ENCODE data around the gene LEFTY2.
"Not testable (repeated sequence)": the region's sequence is repeated elsewhere in the genome, so short reads cannot be mapped to it uniquely, and the experiment has no call there.

DNA sequence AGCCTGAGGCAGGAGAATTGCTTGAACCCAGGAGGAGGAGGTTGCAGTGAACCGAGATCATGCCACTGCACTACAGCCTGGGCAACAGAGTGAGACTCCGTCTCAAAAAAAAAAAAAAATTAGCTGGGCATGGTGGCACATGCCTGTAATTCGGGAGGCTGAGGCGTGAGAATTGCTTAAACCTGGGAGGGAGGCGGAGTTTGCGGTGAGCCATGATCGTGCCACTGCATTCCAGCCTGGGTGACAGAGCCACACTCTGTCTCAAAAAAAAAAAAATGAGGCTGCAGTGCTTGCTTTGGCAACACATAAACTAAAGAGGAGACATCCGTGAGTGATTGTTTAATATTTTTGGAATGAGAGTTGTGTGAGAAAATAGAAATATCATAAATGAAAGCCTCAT, 4.9 kb downstream of the LEFTY2 start:
- TF ChIP-seq, protein P1, sequence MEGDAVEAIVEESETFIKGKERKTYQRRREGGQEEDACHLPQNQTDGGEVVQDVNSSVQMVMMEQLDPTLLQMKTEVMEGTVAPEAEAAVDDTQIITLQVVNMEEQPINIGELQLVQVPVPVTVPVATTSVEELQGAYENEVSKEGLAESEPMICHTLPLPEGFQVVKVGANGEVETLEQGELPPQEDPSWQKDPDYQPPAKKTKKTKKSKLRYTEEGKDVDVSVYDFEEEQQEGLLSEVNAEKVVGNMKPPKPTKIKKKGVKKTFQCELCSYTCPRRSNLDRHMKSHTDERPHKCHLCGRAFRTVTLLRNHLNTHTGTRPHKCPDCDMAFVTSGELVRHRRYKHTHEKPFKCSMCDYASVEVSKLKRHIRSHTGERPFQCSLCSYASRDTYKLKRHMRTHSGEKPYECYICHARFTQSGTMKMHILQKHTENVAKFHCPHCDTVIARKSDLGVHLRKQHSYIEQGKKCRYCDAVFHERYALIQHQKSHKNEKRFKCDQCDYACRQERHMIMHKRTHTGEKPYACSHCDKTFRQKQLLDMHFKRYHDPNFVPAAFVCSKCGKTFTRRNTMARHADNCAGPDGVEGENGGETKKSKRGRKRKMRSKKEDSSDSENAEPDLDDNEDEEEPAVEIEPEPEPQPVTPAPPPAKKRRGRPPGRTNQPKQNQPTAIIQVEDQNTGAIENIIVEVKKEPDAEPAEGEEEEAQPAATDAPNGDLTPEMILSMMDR (IDR thresholded peaks at IDR 0.05): not testable (repeated sequence)
- TF ChIP-seq POLR2A (IDR thresholded peaks at IDR 0.05): not testable (repeated sequence)
